ENCODE measurements around the gene HNF4A.

Gene HNF4A

GRCh38 chr20:44406572-44407137 is 51.2 kb downstream of the HNF4A start:
- no peak for DNase-seq (ENCODE audit: low read depth)

- DNase-seq (ENCODE audit: low read depth): no peak
Observed at GRCh38 chr20:44407402-44408184, 52.1 kb downstream of the HNF4A start.

GRCh38 chr20:44409132-44409600 is 53.7 kb downstream of the HNF4A start:
- DNase-seq (ENCODE audit: low read depth): no peak

GRCh38 chr20:44410583-44411019 is 55.1 kb downstream of the HNF4A start:
- DNase-seq (ENCODE audit: low read depth): no peak

GRCh38 chr20:44411020-44411756 is 55.7 kb downstream of the HNF4A start:
- DNase-seq (ENCODE audit: low read depth): no peak

GRCh38 chr20:44411757-44412401 is 56.4 kb downstream of the HNF4A start:
- DNase-seq (ENCODE audit: low read depth): no peak

- DNase-seq (ENCODE audit: low read depth): no peak
Observed at GRCh38 chr20:44412402-44413144, 57.1 kb downstream of the HNF4A start.

- DNase-seq (ENCODE audit: low read depth): no peak
Observed at GRCh38 chr20:44413575-44414345, 58.3 kb downstream of the HNF4A start.

GRCh38 chr20:44414346-44414714 is 58.8 kb downstream of the HNF4A start:
- DNase-seq (ENCODE audit: low read depth): no peak

GRCh38 chr20:44414808-44415207 is 59.3 kb downstream of the HNF4A start:
- no peak for DNase-seq (ENCODE audit: low read depth)

- no peak for DNase-seq (ENCODE audit: low read depth)
Observed at GRCh38 chr20:44415833-44416715, 60.6 kb downstream of the HNF4A start.

GRCh38 chr20:44418069-44418905 is 62.8 kb downstream of the HNF4A start:
- DNase-seq (ENCODE audit: low read depth): no peak

GRCh38 chr20:44419131-44419844 is 63.8 kb downstream of the HNF4A start:
- no peak for DNase-seq (ENCODE audit: low read depth)

GRCh38 chr20:44420497-44420896 is 65.0 kb downstream of the HNF4A start:
- no peak for DNase-seq (ENCODE audit: low read depth)

GRCh38 chr20:44422083-44422482 is 66.6 kb downstream of the HNF4A start:
- no peak for DNase-seq (ENCODE audit: low read depth)

GRCh38 chr20:44423480-44423879 is 68.0 kb downstream of the HNF4A start:
- no peak for DNase-seq (ENCODE audit: low read depth)

- no peak for DNase-seq (ENCODE audit: low read depth)
Observed at GRCh38 chr20:44424039-44424495, 68.6 kb downstream of the HNF4A start.

- DNase-seq (ENCODE audit: low read depth): no peak
Observed at GRCh38 chr20:44425923-44426322, 70.4 kb downstream of the HNF4A start.
